HEK293 (cell line): ENCODE measurements around the gene CARNS1.
A peak's percentile ranks its signal among the peaks of the same experiment; 100 is the strongest.

Experiments
- CTCF ChIA-PET: fragments of 350-600 bp; formaldehyde crosslinking; extraction: SDS; loops from one replicate; lab custom pipeline; 2021; ENCODE audit warnings: antibody characterized with exemption; lab: Yijun Ruan, JAX
- POLR2A ChIA-PET: fragments of 300-600 bp; formaldehyde crosslinking; extraction: SDS; loops from one replicate; lab custom pipeline; 2020; ENCODE audit warnings: antibody characterized with exemption, inconsistent platforms; lab: Yijun Ruan, JAX
- H3K27ac ChIP-seq: fragments of 200-500 bp; sonication (Bioruptor generic); 2 replicates; pipeline ENCODE4 v1.5.1; 2014; ENCODE audit warnings: low read depth, low read length, control low read depth, inconsistent platforms; ENCODE audit errors: extremely low read depth
- H3K36me3 ChIP-seq, 2 experiments: fragments of 200-500 bp in 1 of 2; sonication (Bioruptor generic) in 1 of 2; 1 replicate in 1 of 2; 2 replicates in 1 of 2; pipeline ENCODE4 v1.5.1; 2014 to 2017; ENCODE audit warnings: inconsistent platforms in 2 of 2, low read length in 2 of 2; ENCODE audit not compliant: control insufficient read depth in 2 of 2, insufficient read depth in 1 of 2
- H3K4me1 ChIP-seq: fragments of 200-500 bp; sonication (Bioruptor generic); 2 replicates; pipeline ENCODE4 v1.5.1; 2014; ENCODE audit warnings: mild to moderate bottlenecking, low read length, inconsistent platforms; ENCODE audit not compliant: control insufficient read depth, insufficient read depth
- H3K4me3 ChIP-seq: 2 replicates; pipeline ENCODE4 v1.5.1; 2011; ENCODE audit warnings: low read depth, mild to moderate bottlenecking, control low read depth, low read length, moderate library complexity
- H3K9me3 ChIP-seq: fragments of 200-500 bp; sonication (Bioruptor generic); 2 replicates; pipeline ENCODE4 v1.5.1; 2014; ENCODE audit warnings: low read depth, low read length, inconsistent platforms; ENCODE audit not compliant: control insufficient read depth, insufficient read depth
- EGR2 ChIP-seq: fragments of 450-650 bp; formaldehyde crosslinking; IDR thresholded peaks from 2 replicates; pipeline ENCODE4 v1.5.1; 2016; ENCODE audit warnings: low read depth, missing biosample characterization, missing genetic modification characterization
- IKZF3 ChIP-seq: fragments of 450-650 bp; IDR thresholded peaks from 2 replicates; pipeline ENCODE4 v1.5.0; 2018; ENCODE audit warnings: missing biosample characterization, mild to moderate bottlenecking, missing genetic modification characterization, moderate library complexity
- MZF1 ChIP-seq: fragments of 450-650 bp; formaldehyde crosslinking; IDR thresholded peaks from 2 replicates; pipeline ENCODE4 v1.5.1; 2017; ENCODE audit warnings: missing biosample characterization, missing genetic modification characterization, borderline replicate concordance
- TRIM28 ChIP-seq: IDR thresholded peaks from 2 replicates; pipeline ENCODE4 v1.6.1; 2011; ENCODE audit warnings: low read length, control low read depth, borderline replicate concordance
- YY2 ChIP-seq: fragments of 450-650 bp; formaldehyde crosslinking; IDR thresholded peaks from 2 replicates; pipeline ENCODE4 v1.5.1; 2016; ENCODE audit warnings: missing biosample characterization, missing genetic modification characterization
- ZBTB1 ChIP-seq: fragments of 450-650 bp; formaldehyde crosslinking; IDR thresholded peaks from 2 replicates; pipeline ENCODE4 v1.5.1; 2016; ENCODE audit warnings: missing biosample characterization, missing genetic modification characterization
- ZBTB20 ChIP-seq: fragments of 450-650 bp; formaldehyde crosslinking; IDR thresholded peaks from 2 replicates; pipeline ENCODE4 v1.5.1; 2016; ENCODE audit warnings: missing biosample characterization, missing genetic modification characterization
- ZNF16 ChIP-seq: fragments of 450-650 bp; formaldehyde crosslinking; IDR thresholded peaks from 2 replicates; pipeline ENCODE4 v1.5.1; 2016; ENCODE audit warnings: low read depth, missing biosample characterization, missing genetic modification characterization
- ZNF292 ChIP-seq: fragments of 450-650 bp; formaldehyde crosslinking; IDR thresholded peaks from 2 replicates; pipeline ENCODE4 v1.5.1; 2016; ENCODE audit warnings: low read depth, missing biosample characterization, missing genetic modification characterization, borderline replicate concordance
- ZNF366 ChIP-seq: fragments of 450-650 bp; formaldehyde crosslinking; conservative IDR thresholded peaks from 2 replicates; pipeline ENCODE4 v1.5.1; 2016; ENCODE audit warnings: missing biosample characterization, missing genetic modification characterization
- ZNF37A ChIP-seq: fragments of 450-650 bp; IDR thresholded peaks from 2 replicates; pipeline ENCODE4 v1.5.1; 2018; ENCODE audit warnings: missing biosample characterization, missing genetic modification characterization
- ZNF501 ChIP-seq: fragments of 450-650 bp; formaldehyde crosslinking; IDR thresholded peaks from 2 replicates; pipeline ENCODE4 v1.5.1; 2016; ENCODE audit warnings: missing biosample characterization, missing genetic modification characterization
- ZNF529 ChIP-seq: fragments of 450-650 bp; formaldehyde crosslinking; IDR thresholded peaks from 2 replicates; pipeline ENCODE4 v1.5.1; 2017; ENCODE audit warnings: missing genetic modification characterization, missing biosample characterization; ENCODE audit not compliant: insufficient replicate concordance
- ZNF530 ChIP-seq: fragments of 450-650 bp; formaldehyde crosslinking; IDR thresholded peaks from 2 replicates; pipeline ENCODE4 v1.5.1; 2016; ENCODE audit warnings: low read depth, missing biosample characterization, missing genetic modification characterization
- ZNF747 ChIP-seq: fragments of 450-650 bp; formaldehyde crosslinking; IDR thresholded peaks from 2 replicates; pipeline ENCODE4 v1.5.1; 2016; ENCODE audit warnings: missing biosample characterization, missing genetic modification characterization
- ZNF76 ChIP-seq: fragments of 450-650 bp; formaldehyde crosslinking; IDR thresholded peaks from 2 replicates; pipeline ENCODE4; 2016; ENCODE audit warnings: low read depth, missing biosample characterization, missing genetic modification characterization, borderline replicate concordance
- ZSCAN23 ChIP-seq: fragments of 450-650 bp; formaldehyde crosslinking; IDR thresholded peaks from 2 replicates; pipeline ENCODE4 v1.5.1; 2016; ENCODE audit warnings: missing biosample characterization, missing genetic modification characterization
- TF ChIP-seq, protein P1 (sequence below): fragments of 450-650 bp; formaldehyde crosslinking; IDR thresholded peaks from 2 replicates; pipeline ENCODE4 v1.5.1; 2016; ENCODE audit warnings: missing biosample characterization, missing genetic modification characterization
- TF ChIP-seq, protein P2 (sequence below): fragments of 450-650 bp; formaldehyde crosslinking; IDR thresholded peaks from 2 replicates; pipeline ENCODE4 v1.5.1; 2017; ENCODE audit warnings: missing biosample characterization, missing genetic modification characterization
- TF ChIP-seq, protein P3 (sequence below): fragments of 450-650 bp; formaldehyde crosslinking; IDR thresholded peaks from 2 replicates; pipeline ENCODE4 v1.5.1; 2017; ENCODE audit warnings: missing biosample characterization, missing genetic modification characterization
- TF ChIP-seq, protein P4 (sequence below): fragments of 450-650 bp; formaldehyde crosslinking; optimal IDR thresholded peaks from 2 replicates; pipeline ENCODE3; 2016; ENCODE audit warnings: missing biosample characterization, mild to moderate bottlenecking, missing genetic modification characterization
- TF ChIP-seq, protein P5 (sequence below): fragments of 450-650 bp; formaldehyde crosslinking; IDR thresholded peaks from 2 replicates; pipeline ENCODE4 v1.5.1; 2016; ENCODE audit warnings: missing biosample characterization, missing genetic modification characterization
- TF ChIP-seq, protein P6 (sequence below): fragments of 450-650 bp; formaldehyde crosslinking; IDR thresholded peaks from 2 replicates; pipeline ENCODE4 v1.5.1; 2016; ENCODE audit warnings: missing biosample characterization, missing genetic modification characterization, low read depth

CARNS1 gene

DNA sequence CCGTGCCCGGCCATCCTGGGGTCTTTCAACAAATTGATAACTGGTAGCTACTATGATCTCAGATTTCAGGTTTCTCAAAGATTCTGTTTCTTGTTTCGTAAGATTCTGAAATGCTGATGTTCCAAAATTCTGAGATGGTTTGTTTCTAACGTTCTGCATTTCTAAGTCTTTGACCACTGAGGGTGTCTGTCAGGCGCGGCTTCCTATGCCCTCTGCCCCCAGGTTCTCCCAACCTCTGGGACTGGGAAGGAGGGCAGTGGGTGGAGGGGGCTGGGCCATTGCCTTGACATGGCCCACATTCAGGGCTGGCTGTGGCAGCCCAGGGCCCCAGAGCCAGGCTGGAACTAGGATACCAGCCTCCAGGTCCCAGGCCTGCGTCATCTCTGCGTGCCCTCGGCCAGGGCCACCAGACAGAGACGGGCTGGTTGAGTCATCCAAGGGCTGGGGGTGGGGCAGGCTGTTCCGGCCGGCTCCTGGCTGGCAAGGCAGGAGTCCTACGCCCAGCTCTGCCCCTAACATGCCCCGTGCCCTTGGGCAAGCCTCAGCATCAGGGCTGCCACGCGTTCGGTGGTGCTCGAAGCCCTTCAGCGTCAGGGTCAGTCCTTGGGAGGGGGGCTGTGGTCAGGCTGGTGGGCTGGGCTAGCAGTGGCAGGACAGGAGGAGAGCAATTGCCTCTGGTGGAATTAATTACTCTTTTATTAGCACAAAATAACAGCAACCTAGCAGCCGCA, 48.4 kb downstream of the CARNS1 start (continued):
- TF ChIP-seq ZBTB1 (no peak), ZNF501 (tag by site-specific recombination) (no peak), ZNF37A (tag by site-specific recombination) (no peak), ZBTB20 (tag by site-specific recombination) (peak; percentile 51), IKZF3 (tag by site-specific recombination) (no peak), MZF1 (tag by site-specific recombination) (no peak), ZNF529 (tag by site-specific recombination) (no peak)
- TF ChIP-seq, protein P1, sequence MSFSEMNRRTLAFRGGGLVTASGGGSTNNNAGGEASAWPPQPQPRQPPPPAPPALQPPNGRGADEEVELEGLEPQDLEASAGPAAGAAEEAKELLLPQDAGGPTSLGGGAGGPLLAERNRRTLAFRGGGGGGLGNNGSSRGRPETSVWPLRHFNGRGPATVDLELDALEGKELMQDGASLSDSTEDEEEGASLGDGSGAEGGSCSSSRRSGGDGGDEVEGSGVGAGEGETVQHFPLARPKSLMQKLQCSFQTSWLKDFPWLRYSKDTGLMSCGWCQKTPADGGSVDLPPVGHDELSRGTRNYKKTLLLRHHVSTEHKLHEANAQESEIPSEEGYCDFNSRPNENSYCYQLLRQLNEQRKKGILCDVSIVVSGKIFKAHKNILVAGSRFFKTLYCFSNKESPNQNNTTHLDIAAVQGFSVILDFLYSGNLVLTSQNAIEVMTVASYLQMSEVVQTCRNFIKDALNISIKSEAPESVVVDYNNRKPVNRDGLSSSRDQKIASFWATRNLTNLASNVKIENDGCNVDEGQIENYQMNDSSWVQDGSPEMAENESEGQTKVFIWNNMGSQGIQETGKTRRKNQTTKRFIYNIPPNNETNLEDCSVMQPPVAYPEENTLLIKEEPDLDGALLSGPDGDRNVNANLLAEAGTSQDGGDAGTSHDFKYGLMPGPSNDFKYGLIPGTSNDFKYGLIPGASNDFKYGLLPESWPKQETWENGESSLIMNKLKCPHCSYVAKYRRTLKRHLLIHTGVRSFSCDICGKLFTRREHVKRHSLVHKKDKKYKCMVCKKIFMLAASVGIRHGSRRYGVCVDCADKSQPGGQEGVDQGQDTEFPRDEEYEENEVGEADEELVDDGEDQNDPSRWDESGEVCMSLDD (tag by site-specific recombination), result no peak

DNA sequence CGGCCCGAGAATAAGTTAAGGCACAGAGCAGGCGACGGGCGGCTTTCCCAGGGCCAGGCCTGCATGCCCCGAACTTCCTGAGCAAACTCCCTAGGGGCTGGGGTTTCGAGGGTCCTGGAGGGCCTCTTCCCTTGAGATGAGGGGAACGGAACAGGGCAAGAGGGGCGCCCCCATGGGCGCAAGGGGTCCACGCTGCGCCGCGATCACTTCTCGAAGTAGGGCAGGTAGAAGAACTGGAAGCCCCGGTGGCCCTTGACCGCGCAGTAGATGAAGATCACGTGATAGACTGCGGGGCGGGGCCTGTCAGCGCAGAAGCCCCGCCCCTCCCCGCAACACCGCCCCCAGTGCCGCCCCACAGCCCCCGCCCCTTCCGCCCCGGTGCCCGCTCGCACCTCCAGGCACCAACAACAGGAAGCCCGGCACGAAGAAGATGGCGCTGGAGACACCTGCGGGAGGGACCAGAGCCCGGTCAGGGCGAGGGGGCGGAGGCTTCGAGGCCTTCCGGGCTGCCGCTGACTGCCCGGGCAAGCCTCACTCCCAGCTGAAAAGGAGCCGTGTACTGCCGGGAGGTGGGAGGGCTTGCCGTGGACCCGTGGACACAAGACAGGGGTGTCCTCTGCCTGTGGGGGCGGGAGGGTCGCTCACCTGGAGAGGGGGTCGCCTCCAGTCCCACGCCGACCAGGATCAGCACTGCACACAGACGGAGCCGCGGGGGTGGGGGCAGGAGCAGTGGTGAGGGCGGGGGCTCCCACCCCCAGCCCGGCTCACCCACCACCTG, 49.1 kb downstream of the CARNS1 start:
- no peaks in the 10 kb centered on the region; the same call in 1 of the 2 replicates for H3K4me1 ChIP-seq
- ChIA-PET CTCF (interaction anchor here (0.5 to 1.7 kb wide), 6 partner anchors 15 to 203 kb away, joined by 3 to 6 read pairs (median 4); partner anchors contain the start of gene PPP1CA), POLR2A (interaction anchor here (0.6 to 1.6 kb wide), 9 partner anchors 18 to 725 kb away, joined by 3 to 9 read pairs (median 4); partner anchors contain the start of genes AIP, PPP1CA and RAD9A)
- H3K27ac ChIP-seq, result peak overlapping the region; percentile 61; the same call in 1 of the 2 replicates
- H3K9me3 ChIP-seq, result no peaks in the 10 kb centered on the region
- no peaks in the 10 kb centered on the region for H3K36me3 ChIP-seq
- H3K4me3 ChIP-seq, result peak overlapping the region; percentile 74
- TF ChIP-seq, protein P2, sequence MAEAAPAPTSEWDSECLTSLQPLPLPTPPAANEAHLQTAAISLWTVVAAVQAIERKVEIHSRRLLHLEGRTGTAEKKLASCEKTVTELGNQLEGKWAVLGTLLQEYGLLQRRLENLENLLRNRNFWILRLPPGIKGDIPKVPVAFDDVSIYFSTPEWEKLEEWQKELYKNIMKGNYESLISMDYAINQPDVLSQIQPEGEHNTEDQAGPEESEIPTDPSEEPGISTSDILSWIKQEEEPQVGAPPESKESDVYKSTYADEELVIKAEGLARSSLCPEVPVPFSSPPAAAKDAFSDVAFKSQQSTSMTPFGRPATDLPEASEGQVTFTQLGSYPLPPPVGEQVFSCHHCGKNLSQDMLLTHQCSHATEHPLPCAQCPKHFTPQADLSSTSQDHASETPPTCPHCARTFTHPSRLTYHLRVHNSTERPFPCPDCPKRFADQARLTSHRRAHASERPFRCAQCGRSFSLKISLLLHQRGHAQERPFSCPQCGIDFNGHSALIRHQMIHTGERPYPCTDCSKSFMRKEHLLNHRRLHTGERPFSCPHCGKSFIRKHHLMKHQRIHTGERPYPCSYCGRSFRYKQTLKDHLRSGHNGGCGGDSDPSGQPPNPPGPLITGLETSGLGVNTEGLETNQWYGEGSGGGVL (tag by site-specific recombination), result peak; percentile 80
- TF ChIP-seq ZNF76 (tag by site-specific recombination) (0 out of 2 replicates have a peak, but pooled peaks have one; percentile 12), ZNF16 (tag by site-specific recombination) (no peak), ZNF366 (tag by site-specific recombination) (no peak), ZNF530 (no peak), TRIM28 (no peak), EGR2 (tag by site-specific recombination) (peak; percentile 67), ZNF292 (tag by site-specific recombination) (no peak), YY2 (tag by site-specific recombination) (no peak), ZSCAN23 (tag by site-specific recombination) (no peak), ZNF747 (tag by site-specific recombination) (no peak)
- TF ChIP-seq, protein P3, sequence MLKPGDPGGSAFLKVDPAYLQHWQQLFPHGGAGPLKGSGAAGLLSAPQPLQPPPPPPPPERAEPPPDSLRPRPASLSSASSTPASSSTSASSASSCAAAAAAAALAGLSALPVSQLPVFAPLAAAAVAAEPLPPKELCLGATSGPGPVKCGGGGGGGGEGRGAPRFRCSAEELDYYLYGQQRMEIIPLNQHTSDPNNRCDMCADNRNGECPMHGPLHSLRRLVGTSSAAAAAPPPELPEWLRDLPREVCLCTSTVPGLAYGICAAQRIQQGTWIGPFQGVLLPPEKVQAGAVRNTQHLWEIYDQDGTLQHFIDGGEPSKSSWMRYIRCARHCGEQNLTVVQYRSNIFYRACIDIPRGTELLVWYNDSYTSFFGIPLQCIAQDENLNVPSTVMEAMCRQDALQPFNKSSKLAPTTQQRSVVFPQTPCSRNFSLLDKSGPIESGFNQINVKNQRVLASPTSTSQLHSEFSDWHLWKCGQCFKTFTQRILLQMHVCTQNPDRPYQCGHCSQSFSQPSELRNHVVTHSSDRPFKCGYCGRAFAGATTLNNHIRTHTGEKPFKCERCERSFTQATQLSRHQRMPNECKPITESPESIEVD (tag by site-specific recombination), result no peak
- TF ChIP-seq, protein P4, sequence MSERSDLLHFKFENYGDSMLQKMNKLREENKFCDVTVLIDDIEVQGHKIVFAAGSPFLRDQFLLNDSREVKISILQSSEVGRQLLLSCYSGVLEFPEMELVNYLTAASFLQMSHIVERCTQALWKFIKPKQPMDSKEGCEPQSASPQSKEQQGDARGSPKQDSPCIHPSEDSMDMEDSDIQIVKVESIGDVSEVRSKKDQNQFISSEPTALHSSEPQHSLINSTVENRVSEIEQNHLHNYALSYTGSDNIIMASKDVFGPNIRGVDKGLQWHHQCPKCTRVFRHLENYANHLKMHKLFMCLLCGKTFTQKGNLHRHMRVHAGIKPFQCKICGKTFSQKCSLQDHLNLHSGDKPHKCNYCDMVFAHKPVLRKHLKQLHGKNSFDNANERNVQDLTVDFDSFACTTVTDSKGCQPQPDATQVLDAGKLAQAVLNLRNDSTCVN, result peak; percentile 30
- TF ChIP-seq, protein P5, sequence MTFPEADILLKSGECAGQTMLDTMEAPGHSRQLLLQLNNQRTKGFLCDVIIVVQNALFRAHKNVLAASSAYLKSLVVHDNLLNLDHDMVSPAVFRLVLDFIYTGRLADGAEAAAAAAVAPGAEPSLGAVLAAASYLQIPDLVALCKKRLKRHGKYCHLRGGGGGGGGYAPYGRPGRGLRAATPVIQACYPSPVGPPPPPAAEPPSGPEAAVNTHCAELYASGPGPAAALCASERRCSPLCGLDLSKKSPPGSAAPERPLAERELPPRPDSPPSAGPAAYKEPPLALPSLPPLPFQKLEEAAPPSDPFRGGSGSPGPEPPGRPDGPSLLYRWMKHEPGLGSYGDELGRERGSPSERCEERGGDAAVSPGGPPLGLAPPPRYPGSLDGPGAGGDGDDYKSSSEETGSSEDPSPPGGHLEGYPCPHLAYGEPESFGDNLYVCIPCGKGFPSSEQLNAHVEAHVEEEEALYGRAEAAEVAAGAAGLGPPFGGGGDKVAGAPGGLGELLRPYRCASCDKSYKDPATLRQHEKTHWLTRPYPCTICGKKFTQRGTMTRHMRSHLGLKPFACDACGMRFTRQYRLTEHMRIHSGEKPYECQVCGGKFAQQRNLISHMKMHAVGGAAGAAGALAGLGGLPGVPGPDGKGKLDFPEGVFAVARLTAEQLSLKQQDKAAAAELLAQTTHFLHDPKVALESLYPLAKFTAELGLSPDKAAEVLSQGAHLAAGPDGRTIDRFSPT (tag by site-specific recombination), result 0 out of 2 replicates have a peak, but pooled peaks have one; percentile 70
- TF ChIP-seq, protein P6, sequence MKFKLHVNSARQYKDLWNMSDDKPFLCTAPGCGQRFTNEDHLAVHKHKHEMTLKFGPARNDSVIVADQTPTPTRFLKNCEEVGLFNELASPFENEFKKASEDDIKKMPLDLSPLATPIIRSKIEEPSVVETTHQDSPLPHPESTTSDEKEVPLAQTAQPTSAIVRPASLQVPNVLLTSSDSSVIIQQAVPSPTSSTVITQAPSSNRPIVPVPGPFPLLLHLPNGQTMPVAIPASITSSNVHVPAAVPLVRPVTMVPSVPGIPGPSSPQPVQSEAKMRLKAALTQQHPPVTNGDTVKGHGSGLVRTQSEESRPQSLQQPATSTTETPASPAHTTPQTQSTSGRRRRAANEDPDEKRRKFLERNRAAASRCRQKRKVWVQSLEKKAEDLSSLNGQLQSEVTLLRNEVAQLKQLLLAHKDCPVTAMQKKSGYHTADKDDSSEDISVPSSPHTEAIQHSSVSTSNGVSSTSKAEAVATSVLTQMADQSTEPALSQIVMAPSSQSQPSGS (tag by site-specific recombination), result no peak
